AG20443 (cell line): ENCODE data around the gene G2E3.
"Not testable (repeated sequence)": the region's sequence is repeated elsewhere in the genome, so short reads cannot be mapped to it uniquely, and the experiment has no call there.

Experiments
- DNase-seq: peaks from one replicate; pipeline ENCODE4 v3.0.0; 2012; ENCODE audit warnings: low spot score, mixed read lengths

The G2E3 gene

GRCh38 chr14:30560581-30560980, 1.6 kb downstream of the G2E3 start:
- DNase-seq: no peak

- no peak for DNase-seq
Observed at GRCh38 chr14:30564235-30564867, 5.4 kb downstream of the G2E3 start.

DNA sequence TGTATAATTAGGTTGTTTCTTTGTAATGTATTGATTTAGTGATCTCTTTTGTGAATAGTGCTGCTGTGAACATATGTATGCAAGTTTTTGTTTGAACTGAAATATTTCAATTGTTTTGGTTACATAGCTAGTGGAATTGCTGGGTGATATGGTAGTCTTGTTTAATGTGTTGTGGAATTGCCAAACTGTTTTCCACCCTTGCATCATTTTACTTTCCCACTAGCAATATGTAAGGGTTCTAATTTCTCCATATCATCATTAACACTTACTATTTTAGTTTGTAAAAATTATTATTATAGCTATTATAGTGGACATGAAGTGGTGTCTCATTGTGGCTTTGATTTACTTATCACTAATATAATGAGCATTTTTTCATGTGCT, 5.9 kb downstream of the G2E3 start:
- no peak for DNase-seq

- DNase-seq: no peak
Observed at GRCh38 chr14:30569216-30569902, 10.4 kb downstream of the G2E3 start.

DNA sequence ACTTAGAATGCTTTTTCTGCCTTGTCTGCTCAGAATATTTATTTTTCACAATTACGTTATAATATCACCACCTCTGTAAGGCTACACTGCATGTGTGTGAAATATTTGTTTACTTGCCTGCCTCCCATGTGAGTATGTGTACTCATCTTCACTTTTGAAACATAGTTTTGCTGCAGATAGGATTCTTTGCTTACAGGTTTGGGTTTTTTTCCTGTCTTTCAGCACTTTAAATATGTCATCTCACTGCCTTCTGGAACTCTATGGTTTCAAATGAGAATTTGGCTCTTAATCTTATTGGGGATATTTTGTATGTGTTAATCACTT, 10.9 kb downstream of the G2E3 start:
- no peak for DNase-seq

DNA sequence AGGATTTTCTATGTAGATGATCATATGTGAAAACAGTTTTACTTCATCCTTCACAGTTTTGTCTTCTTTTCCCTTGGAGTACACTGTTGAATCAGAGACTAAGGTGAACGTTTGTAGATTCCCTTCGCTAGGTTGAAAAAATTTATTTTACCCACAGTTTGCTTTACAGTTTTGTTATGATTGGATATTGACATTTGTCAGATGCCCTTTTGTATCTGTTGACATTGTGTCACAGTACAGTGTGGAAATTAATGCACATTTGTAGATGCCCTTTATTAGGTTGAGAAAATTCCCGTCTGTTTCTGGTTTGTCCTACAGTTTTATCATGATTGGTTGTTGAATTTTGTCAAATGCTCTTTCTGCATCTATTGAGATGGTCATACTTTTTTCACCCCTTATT, 13.3 kb downstream of the G2E3 start:
- DNase-seq: no peak

GRCh38 chr14:30572771-30573170, 13.8 kb downstream of the G2E3 start:
- no peak for DNase-seq

- no peak for DNase-seq
Observed at GRCh38 chr14:30573226-30573814, 14.4 kb downstream of the G2E3 start.

DNA sequence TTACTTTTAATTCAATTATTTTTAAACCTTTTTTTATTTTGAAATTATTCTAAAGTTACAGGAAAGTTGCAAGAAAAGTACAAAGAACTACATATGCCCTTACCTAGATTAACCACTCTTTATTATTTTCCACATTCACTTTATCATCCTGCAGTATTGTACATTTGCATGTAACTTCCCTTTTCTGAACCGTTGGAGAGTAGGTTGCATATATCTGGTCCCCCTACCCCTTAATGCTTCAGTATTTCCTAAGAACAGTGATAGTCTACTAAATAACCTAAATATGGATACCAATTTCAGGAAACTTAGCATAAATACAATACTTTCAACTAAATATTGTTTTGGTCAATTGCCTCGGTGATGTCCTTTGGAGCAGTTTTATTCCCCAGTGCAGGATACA, 15.0 kb downstream of the G2E3 start:
- DNase-seq: no peak

DNA sequence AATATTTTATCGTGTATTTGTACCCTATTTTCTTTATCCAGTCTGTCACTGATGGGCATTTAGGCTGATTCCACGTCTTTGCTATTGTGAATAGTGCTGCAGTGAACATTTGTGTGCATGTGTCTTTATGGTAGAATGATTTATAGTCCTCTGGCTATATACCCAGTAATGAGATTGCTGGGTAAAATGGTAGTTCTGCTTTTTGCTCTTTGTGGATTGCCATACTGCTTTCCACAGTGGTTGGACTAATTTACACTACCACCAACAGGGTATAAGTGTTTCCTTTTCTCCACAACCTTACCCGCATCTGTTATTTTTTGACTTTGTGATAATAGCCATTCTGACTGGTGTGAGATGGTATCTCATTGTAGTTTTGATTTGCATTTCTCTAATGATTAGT, 15.8 kb downstream of the G2E3 start:
- DNase-seq: not testable (repeated sequence)

- DNase-seq: not testable (repeated sequence)
Observed at GRCh38 chr14:30576333-30576732, 17.4 kb downstream of the G2E3 start.

DNA sequence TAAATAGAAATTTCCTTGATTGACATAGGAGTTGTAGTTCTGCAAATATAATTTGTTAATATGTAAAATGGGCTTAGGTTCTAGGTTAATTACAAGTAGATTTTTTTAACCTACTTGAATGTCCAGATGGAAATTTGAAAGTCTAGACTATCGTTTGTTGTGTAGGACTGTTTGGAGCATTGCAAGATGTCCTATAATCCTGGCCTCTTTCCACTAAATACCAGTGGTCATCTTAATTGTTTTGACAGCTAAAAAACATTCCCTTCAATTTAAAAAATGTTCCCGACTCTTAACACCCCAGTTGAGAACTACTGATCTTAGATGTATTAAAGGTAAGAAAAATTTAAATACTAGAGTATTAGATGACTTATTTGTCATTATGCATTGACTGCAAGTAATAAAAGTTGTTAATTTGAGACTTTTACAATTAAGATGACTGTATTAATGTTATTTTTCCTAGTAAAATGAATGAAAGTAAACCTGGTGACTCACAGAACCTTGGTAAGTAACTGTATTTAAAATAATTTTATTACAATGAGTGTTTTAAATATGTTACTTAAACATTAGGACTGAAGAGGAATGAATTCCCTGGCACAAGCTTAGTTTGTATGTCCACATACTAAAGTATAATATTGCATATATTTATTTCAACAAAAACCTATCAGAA, 21.8 kb downstream of the G2E3 start:
- DNase-seq: no peak

DNA sequence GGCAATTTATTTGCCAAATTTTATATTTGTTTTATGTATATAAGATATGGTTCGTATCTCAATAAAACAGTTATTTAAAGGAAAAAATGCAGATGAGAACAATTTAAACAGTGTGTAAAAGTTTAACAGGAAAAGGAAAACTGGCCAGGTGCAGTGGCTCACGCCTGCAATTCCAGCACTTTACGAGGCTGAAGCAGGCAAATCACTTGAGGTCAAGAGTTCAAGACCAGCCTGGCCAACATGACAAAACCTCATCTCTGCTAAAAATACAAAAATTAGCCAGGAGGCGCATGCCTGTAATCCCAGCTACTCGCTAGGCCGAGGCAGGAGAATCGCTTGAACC, 22.3 kb downstream of the G2E3 start:
- no peak for DNase-seq

GRCh38 chr14:30582376-30582775, 23.4 kb downstream of the G2E3 start:
- no peak for DNase-seq

DNA sequence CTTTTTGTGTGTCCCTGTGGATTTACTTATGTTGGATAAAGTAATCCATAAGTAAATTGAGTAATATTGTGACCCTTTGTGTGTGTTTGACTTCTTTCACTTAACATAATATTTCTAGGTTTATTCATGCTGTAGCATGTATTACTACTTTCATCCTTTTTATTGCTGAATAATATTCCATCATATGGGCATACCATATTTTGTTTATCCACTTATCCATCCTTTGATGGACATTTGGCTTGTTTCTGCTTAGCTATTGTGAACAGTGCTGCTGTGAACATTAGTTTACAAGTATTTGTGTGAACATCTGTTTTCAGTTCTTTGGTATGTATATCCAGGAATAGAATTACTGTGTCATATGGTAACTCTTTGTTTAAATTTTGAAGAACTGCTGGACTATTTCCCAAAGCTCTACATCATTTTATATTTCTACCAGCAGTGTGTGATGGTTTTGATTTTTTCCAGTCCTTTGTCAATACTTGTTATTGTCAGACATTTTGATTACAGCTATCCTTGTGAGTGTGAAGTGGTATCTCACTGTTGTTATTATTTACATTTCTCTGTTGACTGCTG, 25.2 kb downstream of the G2E3 start:
- DNase-seq: no peak

DNA sequence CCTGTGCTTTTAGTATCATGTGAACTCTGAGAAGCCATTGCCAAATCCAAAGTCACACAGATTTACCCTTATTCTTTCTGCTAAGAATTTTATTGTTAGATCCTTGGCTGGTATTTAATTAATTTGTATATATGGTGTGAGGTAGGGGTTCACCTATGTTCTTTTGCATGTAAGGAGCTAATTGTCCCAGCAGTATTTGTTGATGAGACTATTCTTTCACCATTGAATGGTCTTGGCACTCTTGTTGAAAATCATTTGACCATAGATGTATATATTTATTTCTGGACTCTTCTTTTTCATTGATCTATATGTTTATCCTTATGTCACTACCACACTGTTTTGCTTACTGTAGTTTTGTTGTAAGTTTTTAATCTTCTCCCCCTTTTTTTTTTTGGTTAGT, 26.2 kb downstream of the G2E3 start:
- DNase-seq: no peak

GRCh38 chr14:30587141-30587540, 28.2 kb downstream of the G2E3 start:
- DNase-seq: no peak

DNA sequence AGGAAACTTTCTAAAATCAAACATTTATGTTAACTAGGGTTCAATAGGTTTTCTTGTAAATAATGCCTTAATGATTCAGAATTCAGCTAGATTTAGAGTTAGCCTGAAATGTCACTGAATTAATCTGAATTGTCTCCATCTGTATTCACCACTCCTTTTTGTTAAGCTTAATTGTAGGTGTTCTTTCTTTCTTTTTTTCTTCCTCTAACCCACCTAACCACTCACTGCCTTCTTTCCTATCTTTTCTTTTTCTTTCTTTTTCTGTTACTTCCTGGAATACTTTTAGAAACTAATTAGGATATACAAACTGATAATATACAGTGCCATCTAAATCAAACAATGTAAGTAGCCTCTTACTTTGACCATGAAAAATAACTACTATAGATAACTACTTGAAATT, 29.9 kb downstream of the G2E3 start:
- no peak for DNase-seq

DNA sequence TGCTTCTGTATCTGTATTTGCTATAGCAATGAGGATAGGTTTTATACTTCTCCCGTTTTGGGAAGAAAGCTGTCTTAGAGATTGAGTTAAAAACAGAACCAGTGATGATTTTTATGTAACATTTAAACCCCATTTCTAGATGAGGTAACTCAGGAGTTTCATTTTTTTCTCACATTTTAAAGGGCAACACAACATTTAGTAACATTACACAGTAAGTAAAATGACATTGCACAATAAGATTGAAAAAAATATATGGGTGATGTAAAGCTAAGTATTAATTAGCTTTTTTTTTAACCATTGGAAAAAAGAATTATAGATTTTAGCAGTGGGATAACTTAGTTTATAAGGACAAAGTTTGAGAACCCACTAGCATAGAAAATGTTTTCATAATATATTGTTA, 38.0 kb downstream of the G2E3 start:
- no peak for DNase-seq

GRCh38 chr14:30597504-30597903, 38.5 kb downstream of the G2E3 start:
- DNase-seq: no peak

- no peak for DNase-seq
Observed at GRCh38 chr14:30600922-30601918, 42.3 kb downstream of the G2E3 start.

DNA sequence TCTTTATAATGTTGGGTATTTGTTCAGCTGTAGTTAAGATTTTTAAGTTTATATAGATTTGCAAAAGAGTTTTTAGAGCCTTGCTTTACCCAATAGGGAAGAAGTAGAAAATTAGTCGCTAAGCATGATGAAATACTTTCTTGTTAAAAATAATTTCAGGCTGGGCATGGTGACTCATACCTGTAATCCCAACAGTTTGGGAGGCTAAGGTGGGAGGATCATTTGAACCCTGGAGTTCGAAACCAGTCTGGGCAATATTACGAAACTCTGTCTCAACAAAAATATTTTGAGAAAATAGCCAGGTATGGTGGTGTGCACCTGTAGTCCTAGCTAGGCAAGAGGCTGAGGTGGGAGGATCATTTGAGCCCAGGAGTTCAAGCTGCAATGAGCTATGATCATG, 44.4 kb downstream of the G2E3 start:
- DNase-seq: no peak
